Vagina (tissue), 2 donors: ENCODE measurements around the gene ACACA. TPM values are rescaled to one million over a fixed set of nuclear protein-coding genes. Genes with fewer than 3 reads are reported as not detected.

Experiments used
- DNase-seq, 2 donors: peaks; one replicate each; pipeline ENCODE4 v3.0.0-alpha.2; 2017; ENCODE audit errors: extremely low spot score in 2 of 2
- H3K27ac ChIP-seq: fragments of 200-600 bp; sonication (generic); one replicate; pipeline ENCODE4 v1.5.1; 2019
- H3K27me3 ChIP-seq: fragments of 200-600 bp; sonication (generic); one replicate; pipeline ENCODE4 v1.5.1; 2019
- H3K36me3 ChIP-seq, 2 donors: fragments of 200-600 bp; sonication (generic); one replicate each; pipeline ENCODE4 v1.5.1; 2017 to 2019
- H3K4me1 ChIP-seq: fragments of 200-600 bp; sonication (generic); one replicate; pipeline ENCODE4 v1.5.1; 2019
- H3K4me3 ChIP-seq, 2 donors: fragments of 200-600 bp; sonication (generic); 1 replicate in 1 of 2; 2 replicates in 1 of 2; pipeline ENCODE4 v1.5.1; 2016 to 2019
- H3K9me3 ChIP-seq: fragments of 200-600 bp; sonication (generic); one replicate; pipeline ENCODE4 v1.5.1; 2019
- POLR2A ChIP-seq, 2 donors: fragments of 450-650 bp; IDR thresholded peaks; one replicate each; pipeline ENCODE4 v1.6.1; 2017; ENCODE audit warnings: antibody characterized with exemption in 2 of 2, mild to moderate bottlenecking in 2 of 2, moderate library complexity in 2 of 2
- POLR2AphosphoS5 ChIP-seq, 2 donors: sonication (generic); formaldehyde crosslinking; IDR thresholded peaks; one replicate each; pipeline ENCODE4 v1.9.0; 2017; ENCODE audit warnings: antibody characterized with exemption in 2 of 2, mild to moderate bottlenecking in 2 of 2, low read depth in 1 of 2; ENCODE audit not compliant: insufficient read depth in 1 of 2
- intact Hi-C: fragments of 100-400 bp; cut with DNase I; formaldehyde crosslinking; loops from one replicate; pipeline ENCODE4 v1.15.1; 2023
- total RNA-seq: library from RNA; depleted of rRNA; stranded (reverse); fragments of >200 nt; gene quantifications from one replicate; pipeline ENCODE4 v1.2.3, GENCODE V29; 2016
- TF ChIP-seq, protein P1 (sequence below), 3 experiments: fragments of 450-650 bp in 2 of 3; fragments of 200-600 bp in 1 of 3; sonication (generic) in 1 of 3; IDR thresholded peaks; one replicate each; pipeline ENCODE4 v1.5.1; 2017 to 2019; ENCODE audit warnings: antibody characterized with exemption in 3 of 3, mild to moderate bottlenecking in 2 of 3, moderate library complexity in 2 of 3

The ACACA gene
- total RNA-seq, 1 donor from 2014 or later, result 44.7 TPM

DNA sequence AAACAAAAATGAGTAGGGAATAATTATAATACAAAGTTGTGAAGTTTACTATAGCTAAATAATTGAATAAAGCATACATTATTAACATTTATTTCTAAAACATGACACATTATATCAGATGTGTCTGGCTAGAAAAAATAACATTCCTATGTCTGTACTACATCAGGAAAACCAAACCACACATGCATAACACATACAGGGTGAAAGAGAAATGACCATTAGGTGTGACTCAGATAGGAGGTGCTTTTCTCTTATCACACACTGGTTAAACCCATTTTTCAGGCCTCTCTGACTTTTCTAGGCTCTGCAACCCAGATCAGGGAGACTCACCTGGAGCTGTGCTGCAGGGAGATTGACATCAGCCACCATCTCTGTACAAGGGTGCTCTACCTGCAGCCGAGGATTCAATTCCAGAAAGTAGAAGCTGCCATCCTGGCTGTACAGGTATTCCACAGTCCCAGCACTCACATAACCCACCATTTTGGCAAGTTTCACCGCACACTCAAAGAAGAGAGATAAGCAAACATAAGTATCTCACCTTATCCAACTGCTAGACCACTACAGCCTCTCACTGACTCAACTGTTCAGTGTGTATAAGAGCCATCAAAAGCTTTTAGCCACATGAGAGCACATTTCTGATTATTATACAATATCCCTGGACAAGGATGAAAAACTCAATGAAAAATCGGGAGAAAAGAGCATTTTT is 147.5 kb downstream of the ACACA start:
- intact Hi-C loops, result no loop called here
- peaks cover 0 to 24% of the 10 kb centered on the region in 2 donors for H3K36me3 ChIP-seq
- H3K9me3 ChIP-seq, result no peaks in the 10 kb centered on the region

DNA sequence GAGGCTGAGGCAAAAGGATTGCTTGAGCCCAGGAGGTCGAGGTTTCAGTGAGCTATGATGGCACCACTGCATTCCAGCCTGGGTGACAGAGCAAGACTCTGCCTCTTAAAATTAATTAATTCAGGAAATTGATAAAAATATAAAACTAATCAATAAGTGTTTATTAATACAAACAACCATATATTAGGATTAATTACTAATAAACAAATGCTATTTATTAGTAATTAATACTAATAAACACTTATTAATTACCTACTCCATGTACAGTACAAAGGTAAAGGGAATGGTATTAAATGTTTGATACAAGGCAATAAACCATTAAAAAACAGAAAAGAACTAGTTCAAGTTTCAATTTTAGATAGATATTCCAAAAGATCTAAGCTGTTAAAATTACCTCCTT is 150.0 kb downstream of the ACACA start:
- Histone ChIP-seq H3K36me3 (peaks cover 0 to 7% of the 10 kb centered on the region in 2 donors), H3K4me3 (no peak overlapping the region), H3K27ac (no peak overlapping the region), H3K4me1 (no peaks in the 10 kb centered on the region), H3K27me3 (no peaks in the 10 kb centered on the region), H3K9me3 (no peaks in the 10 kb centered on the region)
- intact Hi-C loops, result no loop called here
- no peak for DNase-seq
- no peak for TF ChIP-seq POLR2AphosphoS5 (IDR thresholded peaks at IDR 0.05; ENCODE audit: insufficient read depth in 1 of 2, low read depth in 1 of 2)
- TF ChIP-seq POLR2A (IDR thresholded peaks at IDR 0.05), result no peak
- TF ChIP-seq, protein P1, sequence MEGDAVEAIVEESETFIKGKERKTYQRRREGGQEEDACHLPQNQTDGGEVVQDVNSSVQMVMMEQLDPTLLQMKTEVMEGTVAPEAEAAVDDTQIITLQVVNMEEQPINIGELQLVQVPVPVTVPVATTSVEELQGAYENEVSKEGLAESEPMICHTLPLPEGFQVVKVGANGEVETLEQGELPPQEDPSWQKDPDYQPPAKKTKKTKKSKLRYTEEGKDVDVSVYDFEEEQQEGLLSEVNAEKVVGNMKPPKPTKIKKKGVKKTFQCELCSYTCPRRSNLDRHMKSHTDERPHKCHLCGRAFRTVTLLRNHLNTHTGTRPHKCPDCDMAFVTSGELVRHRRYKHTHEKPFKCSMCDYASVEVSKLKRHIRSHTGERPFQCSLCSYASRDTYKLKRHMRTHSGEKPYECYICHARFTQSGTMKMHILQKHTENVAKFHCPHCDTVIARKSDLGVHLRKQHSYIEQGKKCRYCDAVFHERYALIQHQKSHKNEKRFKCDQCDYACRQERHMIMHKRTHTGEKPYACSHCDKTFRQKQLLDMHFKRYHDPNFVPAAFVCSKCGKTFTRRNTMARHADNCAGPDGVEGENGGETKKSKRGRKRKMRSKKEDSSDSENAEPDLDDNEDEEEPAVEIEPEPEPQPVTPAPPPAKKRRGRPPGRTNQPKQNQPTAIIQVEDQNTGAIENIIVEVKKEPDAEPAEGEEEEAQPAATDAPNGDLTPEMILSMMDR (IDR thresholded peaks at IDR 0.05), result no peak

More for the DNA sequence above, 147.5 kb downstream of the ACACA start:
- TF ChIP-seq, protein P1 (IDR thresholded peaks at IDR 0.05), result no peak
- TF ChIP-seq POLR2AphosphoS5 (IDR thresholded peaks at IDR 0.05; ENCODE audit: insufficient read depth in 1 of 2, low read depth in 1 of 2) (no peak), POLR2A (IDR thresholded peaks at IDR 0.05) (no peak)
- no peak overlapping the region for H3K27ac ChIP-seq
- H3K4me3 ChIP-seq, result no peak overlapping the region
- DNase-seq, result no peak
- no peaks in the 10 kb centered on the region for H3K27me3 ChIP-seq
- H3K4me1 ChIP-seq, result no peaks in the 10 kb centered on the region

DNA sequence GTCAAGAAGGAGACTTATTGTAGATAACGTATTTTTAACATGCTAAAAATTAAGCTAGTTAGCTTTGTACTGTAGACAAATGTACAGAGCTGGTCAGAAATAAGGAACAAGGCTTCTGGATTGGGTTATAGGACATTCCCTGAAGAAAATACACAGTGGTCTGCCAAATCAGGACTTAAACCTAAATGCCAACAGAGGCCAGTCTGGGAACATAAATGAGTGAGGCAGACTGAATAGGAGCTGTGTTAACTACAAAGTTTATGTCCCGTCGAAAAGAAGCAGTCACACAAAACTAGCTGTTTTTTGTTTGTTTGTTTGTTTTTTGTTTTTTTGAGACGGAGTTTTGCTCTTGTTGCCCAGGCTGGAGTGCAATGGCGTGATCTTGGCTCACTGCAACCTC is 151.2 kb downstream of the ACACA start:
- no peak overlapping the region for H3K4me3 ChIP-seq
- TF ChIP-seq POLR2AphosphoS5 (IDR thresholded peaks at IDR 0.05; ENCODE audit: insufficient read depth in 1 of 2, low read depth in 1 of 2), result no peak
- TF ChIP-seq, protein P1 (IDR thresholded peaks at IDR 0.05), result no peak
- TF ChIP-seq POLR2A (IDR thresholded peaks at IDR 0.05), result no peak
- intact Hi-C loops, result no loop called here
- H3K36me3 ChIP-seq, result peaks cover 0 to 13% of the 10 kb centered on the region in 2 donors
- no peaks in the 10 kb centered on the region for H3K27me3 ChIP-seq
- no peaks in the 10 kb centered on the region for H3K4me1 ChIP-seq
- H3K27ac ChIP-seq, result no peak overlapping the region
- no peaks in the 10 kb centered on the region for H3K9me3 ChIP-seq
- no peak for DNase-seq

DNA sequence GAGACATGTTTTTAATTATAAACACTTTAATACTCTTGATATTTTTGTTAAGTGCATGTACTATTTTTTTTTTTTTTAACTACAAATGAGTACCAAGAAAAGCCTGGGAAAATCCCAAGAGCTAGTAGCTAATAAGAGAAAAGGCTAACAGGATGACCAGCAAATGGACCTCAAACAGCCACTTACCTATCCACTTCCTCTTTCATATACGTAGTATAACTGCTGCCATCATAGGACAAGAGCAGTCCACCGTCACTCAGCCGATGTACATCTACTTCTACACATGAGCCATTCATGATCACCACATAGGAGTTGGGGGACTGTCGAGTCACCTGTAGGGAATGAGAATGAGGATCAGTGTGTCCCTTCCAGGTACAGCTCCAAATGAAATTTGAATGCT is 158.8 kb downstream of the ACACA start:
- Histone ChIP-seq H3K4me3 (no peak overlapping the region), H3K4me1 (no peaks in the 10 kb centered on the region), H3K27ac (no peak overlapping the region), H3K27me3 (no peaks in the 10 kb centered on the region), H3K9me3 (no peaks in the 10 kb centered on the region), H3K36me3 (peaks cover 0 to 67% of the 10 kb centered on the region in 2 donors)
- DNase-seq, result no peak
- TF ChIP-seq POLR2A (IDR thresholded peaks at IDR 0.05) (no peak), POLR2AphosphoS5 (IDR thresholded peaks at IDR 0.05; ENCODE audit: insufficient read depth in 1 of 2, low read depth in 1 of 2) (no peak)
- TF ChIP-seq, protein P1 (IDR thresholded peaks at IDR 0.05), result no peak
- intact Hi-C loops, result no loop called here

DNA sequence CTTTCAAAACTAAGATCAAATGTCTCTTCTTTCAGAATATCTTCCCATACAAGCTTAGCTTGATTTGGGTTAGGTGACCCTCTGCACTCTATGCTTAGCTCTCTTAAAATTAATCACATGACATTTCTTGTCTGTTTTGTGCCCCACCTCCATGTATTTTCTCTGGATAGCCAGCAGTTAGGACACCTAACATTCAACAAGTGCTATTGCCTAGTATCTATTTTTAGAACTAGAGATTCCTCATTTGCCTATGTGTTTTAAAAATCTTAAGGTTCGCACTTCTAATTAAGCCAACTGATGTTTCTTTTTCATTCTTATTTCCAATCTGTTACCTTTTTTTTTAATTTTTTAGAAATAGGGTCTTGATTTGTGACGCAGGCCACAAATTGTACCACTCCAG is 160.6 kb downstream of the ACACA start:
- no peaks in the 10 kb centered on the region for H3K4me1 ChIP-seq
- no peaks in the 10 kb centered on the region for H3K27me3 ChIP-seq
- H3K4me3 ChIP-seq, result no peak overlapping the region
- no peaks in the 10 kb centered on the region for H3K9me3 ChIP-seq
- H3K36me3 ChIP-seq, result peaks cover 0 to 67% of the 10 kb centered on the region in 2 donors
- DNase-seq, result no peak
- H3K27ac ChIP-seq, result no peak overlapping the region
- TF ChIP-seq, protein P1 (IDR thresholded peaks at IDR 0.05), result no peak
- TF ChIP-seq POLR2A (IDR thresholded peaks at IDR 0.05), result no peak
- intact Hi-C loops, result no loop called here
